Glutamatergic neuron (in vitro differentiated cells): ENCODE measurements around the gene ROPN1. TPM values are rescaled to one million over a fixed set of nuclear protein-coding genes. Genes with fewer than 3 reads are reported as not detected.
"Not testable (repeated sequence)": the region's sequence is repeated elsewhere in the genome, so short reads cannot be mapped to it uniquely, and the experiment has no call there.

Source experiments
- DNase-seq: peaks from one replicate; pipeline ENCODE4 v3.0.0; 2022
- H3K27ac Mint-ChIP-seq: one replicate; pipeline ENCODE4 v1.8.0; 2020; ENCODE audit warnings: mild to moderate bottlenecking, mixed read lengths, inconsistent platforms; ENCODE audit not compliant: unreplicated experiment
- H3K27me3 Mint-ChIP-seq: one replicate; pipeline ENCODE4 v1.8.0; 2020; ENCODE audit warnings: mild to moderate bottlenecking, moderate library complexity, mixed read lengths, inconsistent platforms; ENCODE audit not compliant: unreplicated experiment
- H3K36me3 Mint-ChIP-seq: one replicate; pipeline ENCODE4 v1.8.0; 2020; ENCODE audit warnings: mild to moderate bottlenecking, mixed read lengths, inconsistent platforms; ENCODE audit not compliant: unreplicated experiment
- H3K4me1 Mint-ChIP-seq: one replicate; pipeline ENCODE4 v1.8.0; 2020; ENCODE audit warnings: mild to moderate bottlenecking, low read depth, mixed read lengths, inconsistent platforms; ENCODE audit not compliant: unreplicated experiment
- H3K4me3 Mint-ChIP-seq: one replicate; pipeline ENCODE4 v1.8.0; 2020; ENCODE audit warnings: mild to moderate bottlenecking, mixed read lengths, inconsistent platforms; ENCODE audit not compliant: unreplicated experiment
- H3K9me3 Mint-ChIP-seq: one replicate; pipeline ENCODE4 v1.8.0; 2020; ENCODE audit warnings: mild to moderate bottlenecking, moderate library complexity, mixed read lengths, inconsistent platforms; ENCODE audit not compliant: unreplicated experiment
- CTCF ChIP-seq: fragments of 200-600 bp; sonication (generic); IDR thresholded peaks from one replicate; pipeline ENCODE4 v1.5.0; 2021; ENCODE audit not compliant: partially characterized antibody, unreplicated experiment
- total RNA-seq: library from RNA; stranded (reverse); fragmentation: NEBNext Ultra II Directional; extraction: Animal tissue kit (Norgen Biotek cat#: 25700); gene quantifications from one replicate; pipeline ENCODE4 v1.2.1, GENCODE V29; 2021; ENCODE audit not compliant: unreplicated experiment

The ROPN1 gene
- total RNA-seq, 1 donor from 2014 or later = not detected

- TF ChIP-seq CTCF = no peak
- Mint-ChIP-seq H3K27ac (no peak overlapping the region), H3K27me3 (peaks cover 6% of the 10 kb centered on the region), H3K4me1 (no peaks in the 10 kb centered on the region), H3K36me3 (peaks cover 8% of the 10 kb centered on the region), H3K9me3 (peaks cover under 1% of the 10 kb centered on the region), H3K4me3 (no peak overlapping the region)
- DNase-seq = no peak
Measured at GRCh38 chr3:123984957-123985356, 7.0 kb downstream of the ROPN1 start.

- Mint-ChIP-seq H3K9me3 (no peaks in the 10 kb centered on the region), H3K27ac (no peak overlapping the region), H3K4me3 (no peak overlapping the region), H3K36me3 (peaks cover 8% of the 10 kb centered on the region), H3K4me1 (no peaks in the 10 kb centered on the region), H3K27me3 (peaks cover 6% of the 10 kb centered on the region)
- TF ChIP-seq CTCF = no peak
- DNase-seq = no peak
Measured at GRCh38 chr3:123984350-123984749, 7.6 kb downstream of the ROPN1 start.

- H3K4me3 Mint-ChIP-seq, H3K4me1 Mint-ChIP-seq, H3K27me3 Mint-ChIP-seq, H3K9me3 Mint-ChIP-seq, DNase-seq, H3K27ac Mint-ChIP-seq, H3K36me3 Mint-ChIP-seq: not testable (repeated sequence)
Measured at GRCh38 chr3:123981317-123981716, 10.6 kb downstream of the ROPN1 start.

GRCh38 chr3:123980539-123980938 lies 11.4 kb downstream of the ROPN1 start:
- no peak for DNase-seq
- Mint-ChIP-seq H3K27ac (no peak overlapping the region), H3K9me3 (no peaks in the 10 kb centered on the region), H3K4me1 (no peaks in the 10 kb centered on the region), H3K27me3 (peaks cover 3% of the 10 kb centered on the region), H3K4me3 (peak overlapping the region; percentile 79), H3K36me3 (peaks cover 8% of the 10 kb centered on the region)
- TF ChIP-seq CTCF = no peak

GRCh38 chr3:123979525-123980501 lies 12.1 kb downstream of the ROPN1 start:
- H3K4me3 Mint-ChIP-seq = peak overlapping the region; percentile 79
- peak; percentile 58 for DNase-seq
- H3K27me3 Mint-ChIP-seq, H3K9me3 Mint-ChIP-seq, H3K36me3 Mint-ChIP-seq, H3K27ac Mint-ChIP-seq, H3K4me1 Mint-ChIP-seq: not testable (repeated sequence)
- TF ChIP-seq CTCF = peak; percentile 81

- not testable (repeated sequence) for H3K36me3 Mint-ChIP-seq, H3K4me3 Mint-ChIP-seq, H3K27me3 Mint-ChIP-seq, DNase-seq, H3K9me3 Mint-ChIP-seq, H3K27ac Mint-ChIP-seq, H3K4me1 Mint-ChIP-seq
Measured at GRCh38 chr3:123976904-123977303, 15.0 kb downstream of the ROPN1 start.

- H3K27me3 Mint-ChIP-seq, H3K27ac Mint-ChIP-seq, H3K36me3 Mint-ChIP-seq, H3K4me1 Mint-ChIP-seq, H3K9me3 Mint-ChIP-seq, DNase-seq, H3K4me3 Mint-ChIP-seq: not testable (repeated sequence)
Measured at GRCh38 chr3:123976181-123976898, 15.6 kb downstream of the ROPN1 start.

GRCh38 chr3:123975030-123975429 lies 16.9 kb downstream of the ROPN1 start:
- not testable (repeated sequence) for H3K27ac Mint-ChIP-seq, DNase-seq, H3K36me3 Mint-ChIP-seq, H3K27me3 Mint-ChIP-seq, H3K4me1 Mint-ChIP-seq, H3K4me3 Mint-ChIP-seq, H3K9me3 Mint-ChIP-seq
